Stimulated activated CD4-positive, alpha-beta T cell treated with anti-CD3 and anti-CD28 coated beads, TNF-alpha, amount 100 ng/mL, for 24 hours (primary cell): ENCODE results near the gene RIMS1.
A peak's percentile ranks its signal among the peaks of the same experiment; 100 is the strongest.
"Not testable (repeated sequence)": the region's sequence is repeated elsewhere in the genome, so short reads cannot be mapped to it uniquely, and the experiment has no call there.

ENCODE experiments used
- DNase-seq, 3 experiments: peaks; one replicate each; pipeline ENCODE4 v3.0.0-alpha.2; 2020; ENCODE audit warnings: low read depth in 3 of 3

Gene RIMS1

GRCh38 chr6:72335203-72335602 is 448.9 kb downstream of the RIMS1 start:
- not testable (repeated sequence) for DNase-seq

- DNase-seq = no peak
Measured at GRCh38 chr6:72348926-72349325, 462.6 kb downstream of the RIMS1 start.

GRCh38 chr6:72350296-72350881 is 464.0 kb downstream of the RIMS1 start:
- DNase-seq = no peak

- DNase-seq = no peak
Measured at GRCh38 chr6:72363844-72364740, 477.7 kb downstream of the RIMS1 start.

- no peak for DNase-seq
Measured at GRCh38 chr6:72365773-72366172, 479.4 kb downstream of the RIMS1 start.

- no peak for DNase-seq
Measured at GRCh38 chr6:72367439-72367838, 481.1 kb downstream of the RIMS1 start.

- DNase-seq = no peak
Measured at GRCh38 chr6:72371473-72371872, 485.1 kb downstream of the RIMS1 start.

- DNase-seq = no peak
Measured at GRCh38 chr6:72374172-72374571, 487.8 kb downstream of the RIMS1 start.

- DNase-seq = no peak
Measured at GRCh38 chr6:72374857-72375256, 488.5 kb downstream of the RIMS1 start.

GRCh38 chr6:72376736-72377135 is 490.4 kb downstream of the RIMS1 start:
- no peak for DNase-seq

- DNase-seq = no peak
Measured at GRCh38 chr6:72381076-72381475, 494.7 kb downstream of the RIMS1 start.

GRCh38 chr6:72382602-72383529 is 496.5 kb downstream of the RIMS1 start:
- DNase-seq = no peak

GRCh38 chr6:72386324-72386723 is 500.0 kb downstream of the RIMS1 start:
- no peak for DNase-seq

GRCh38 chr6:72389698-72390097 is 503.3 kb downstream of the RIMS1 start:
- no peak for DNase-seq

GRCh38 chr6:72390548-72390947 is 504.2 kb downstream of the RIMS1 start:
- DNase-seq = no peak

GRCh38 chr6:72401865-72402264 is 515.5 kb downstream of the RIMS1 start:
- DNase-seq = no peak

- no peak for DNase-seq
Measured at GRCh38 chr6:72403413-72403812, 517.1 kb downstream of the RIMS1 start.

- no peak for DNase-seq
Measured at GRCh38 chr6:72406517-72406916, 520.2 kb downstream of the RIMS1 start.

GRCh38 chr6:72410769-72411168 is 524.4 kb downstream of the RIMS1 start:
- DNase-seq = no peak

GRCh38 chr6:72411872-72412708 is 525.7 kb downstream of the RIMS1 start:
- peak; percentile 51 to 67 (median 58) for DNase-seq

- DNase-seq = no peak
Measured at GRCh38 chr6:72412709-72413044, 526.3 kb downstream of the RIMS1 start.
